Measurements from ENCODE around the gene SEC14L5. TPM values are rescaled to one million over a fixed set of nuclear protein-coding genes. Genes with fewer than 3 reads are reported as not detected.
A peak's percentile ranks its signal among the peaks of the same experiment; 100 is the strongest.

Gene SEC14L5
- total RNA-seq, 1 experiment from 2014 or later = 1.8 TPM

- POLR2A ChIA-PET (ENCODE audit: unreplicated experiment) = no interaction called here
- DNase-seq = no peak
- CTCF ChIA-PET = no interaction called here
- Histone ChIP-seq H3K36me3 (ENCODE audit: low read depth) (no peaks in the 10 kb centered on the region), H4K20me1 (ENCODE audit: insufficient read depth) (no peaks in the 10 kb centered on the region), H3K4me1 (replicated peaks; ENCODE audit: insufficient read depth) (no peaks in the 10 kb centered on the region), H3K4me2 (no peak overlapping the region), H3F3A (ENCODE audit: insufficient read depth, low read depth) (no peaks in the 10 kb centered on the region), H3K27me3 (ENCODE audit: insufficient read depth, low read depth) (peaks cover 48% of the 10 kb centered on the region), H3K27ac (no peak overlapping the region), H3K79me2 (ENCODE audit: low read depth) (no peaks in the 10 kb centered on the region), H2AFZ (no peak overlapping the region), H3K9me2 (ENCODE audit: insufficient read depth) (no peaks in the 10 kb centered on the region), H3K4me3 (no peak overlapping the region), H3K9me3 (ENCODE audit: insufficient read depth, low read depth) (no peaks in the 10 kb centered on the region)
- intact Hi-C loops (cut with micrococcal nuclease; ENCODE audit: unreplicated experiment) = no loop called here
- no TSS peak for BruUV-seq (replicated peaks)
- TF ChIP-seq CTCF (conservative IDR thresholded peaks at IDR 0.05) = no peak
- TF ChIP-seq EZH2 (IDR thresholded peaks at IDR 0.05; ENCODE audit: low read depth) = no peak
Observed at GRCh38 chr16:5054876-5055865, 97.0 kb downstream of the SEC14L5 start.

GRCh38 chr16:5056352-5056751, 98.2 kb downstream of the SEC14L5 start:
- Histone ChIP-seq H3K36me3 (ENCODE audit: low read depth) (no peaks in the 10 kb centered on the region), H3F3A (ENCODE audit: insufficient read depth, low read depth) (no peaks in the 10 kb centered on the region), H3K4me3 (no peak overlapping the region), H2AFZ (no peak overlapping the region), H3K27ac (no peak overlapping the region), H3K27me3 (ENCODE audit: insufficient read depth, low read depth) (peaks cover 36% of the 10 kb centered on the region), H3K4me1 (replicated peaks; ENCODE audit: insufficient read depth) (no peaks in the 10 kb centered on the region), H3K4me2 (no peak overlapping the region), H3K9me2 (ENCODE audit: insufficient read depth) (no peaks in the 10 kb centered on the region), H4K20me1 (ENCODE audit: insufficient read depth) (no peaks in the 10 kb centered on the region), H3K9me3 (ENCODE audit: insufficient read depth, low read depth) (no peaks in the 10 kb centered on the region), H3K79me2 (ENCODE audit: low read depth) (no peaks in the 10 kb centered on the region)
- ChIA-PET POLR2A (ENCODE audit: unreplicated experiment) (no interaction called here), CTCF (interaction anchor here (0.6 kb wide), 1 partner anchor 424 kb away, joined by 3 read pairs; no protein-coding TSS in a partner anchor)
- TF ChIP-seq CTCF (conservative IDR thresholded peaks at IDR 0.05) = 0 out of 2 replicates have a peak, but pooled peaks have one; percentile 40
- no peak for TF ChIP-seq EZH2 (IDR thresholded peaks at IDR 0.05; ENCODE audit: low read depth)
- intact Hi-C loops (cut with micrococcal nuclease; ENCODE audit: unreplicated experiment) = no loop called here
- BruUV-seq (replicated peaks) = no TSS peak
- DNase-seq = no peak

- H3K27me3 ChIP-seq (ENCODE audit: insufficient read depth, low read depth) = peaks cover 38% of the 10 kb centered on the region
- H3F3A ChIP-seq (ENCODE audit: insufficient read depth, low read depth) = no peaks in the 10 kb centered on the region
- intact Hi-C loops (cut with micrococcal nuclease; ENCODE audit: unreplicated experiment) = no loop called here
- no peak for DNase-seq
- BruUV-seq (replicated peaks) = no TSS peak
- CTCF ChIA-PET = interaction anchor here (0.6 kb wide), 1 partner anchor 515 kb away, joined by 3 read pairs; no protein-coding TSS in a partner anchor
- no peak overlapping the region for H3K4me2 ChIP-seq
- POLR2A ChIA-PET (ENCODE audit: unreplicated experiment) = no interaction called here
- no peak overlapping the region for H3K4me3 ChIP-seq
- TF ChIP-seq CTCF (conservative IDR thresholded peaks at IDR 0.05) (0 out of 2 replicates have a peak, but pooled peaks have one; percentile 23), EZH2 (IDR thresholded peaks at IDR 0.05; ENCODE audit: low read depth) (no peak)
- H3K9me2 ChIP-seq (ENCODE audit: insufficient read depth) = no peaks in the 10 kb centered on the region
- H3K27ac ChIP-seq = no peak overlapping the region
- no peak overlapping the region for H2AFZ ChIP-seq
- H3K36me3 ChIP-seq (ENCODE audit: low read depth) = no peaks in the 10 kb centered on the region
- no peaks in the 10 kb centered on the region for H3K9me3 ChIP-seq (ENCODE audit: insufficient read depth, low read depth)
- H4K20me1 ChIP-seq (ENCODE audit: insufficient read depth) = no peaks in the 10 kb centered on the region
- H3K79me2 ChIP-seq (ENCODE audit: low read depth) = no peaks in the 10 kb centered on the region
- no peaks in the 10 kb centered on the region for H3K4me1 ChIP-seq (replicated peaks; ENCODE audit: insufficient read depth)
Observed at GRCh38 chr16:5058476-5058875, 100.3 kb downstream of the SEC14L5 start.
